ENCODE data around the gene RNASEH1.

- TF ChIP-seq CTCF (IDR thresholded peaks at IDR 0.05; ENCODE audit: low read depth, low read length, poor library complexity, severe bottlenecking) (no peak), EZH2phosphoT487 (IDR thresholded peaks at IDR 0.05; ENCODE audit: borderline replicate concordance, low read length) (no peak)
Observed at GRCh38 chr2:3571284-3571683, 13.2 kb upstream of the RNASEH1 start.

Data from DOHH2 (cell line).